T47D (cell line): Measurements from ENCODE around the gene LCK.
A peak's percentile ranks its signal among the peaks of the same experiment; 100 is the strongest.

Source experiments
- DNase-seq, 2 experiments: peaks; one replicate each; pipeline versions ENCODE4 v3.0.0 to v3.0.0-alpha.2; 2011 to 2012; ENCODE audit warnings: low read depth in 1 of 2, low spot score in 1 of 2
- JUND ChIP-seq: IDR thresholded peaks from 2 replicates; pipeline ENCODE4 v1.6.1; 2012; ENCODE audit warnings: low read depth
- in situ Hi-C: cut with HindIII; loops from 2 replicates; pipeline ENCODE4 v1.10.0; 2016; ENCODE audit warnings: low sequenced_read_pairs, low pct_unique_long_range_greater_than_20kb

The LCK gene

DNA sequence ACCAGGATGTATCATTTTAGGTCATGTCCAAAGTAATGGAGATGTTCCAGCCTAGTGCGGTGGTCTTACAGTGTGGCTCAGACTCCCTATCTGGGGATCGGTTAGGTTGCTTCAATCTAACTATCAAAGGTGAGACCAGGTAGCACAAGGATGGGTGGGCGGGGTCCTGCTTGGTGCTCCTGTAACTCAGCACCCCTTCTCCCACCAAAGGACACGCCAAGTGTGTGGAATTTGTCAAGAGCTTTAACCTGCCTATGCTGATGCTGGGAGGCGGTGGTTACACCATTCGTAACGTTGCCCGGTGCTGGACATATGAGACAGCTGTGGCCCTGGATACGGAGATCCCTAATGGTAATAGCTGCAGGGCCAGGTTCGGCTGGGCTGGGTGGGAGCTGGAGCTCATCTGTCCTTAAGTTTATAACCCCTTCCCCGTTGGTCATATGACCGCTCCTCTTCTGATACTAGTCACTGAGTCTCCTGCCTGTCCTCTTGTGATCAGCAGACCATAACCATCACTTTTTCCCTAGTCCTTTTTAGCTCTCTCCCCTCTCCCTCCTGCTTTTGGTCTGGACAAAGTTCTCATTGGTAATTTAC lies 79.6 kb downstream of the LCK start:
- DNase-seq: no peak
- TF ChIP-seq JUND: no peak
- in situ Hi-C loops: no loop called here

DNA sequence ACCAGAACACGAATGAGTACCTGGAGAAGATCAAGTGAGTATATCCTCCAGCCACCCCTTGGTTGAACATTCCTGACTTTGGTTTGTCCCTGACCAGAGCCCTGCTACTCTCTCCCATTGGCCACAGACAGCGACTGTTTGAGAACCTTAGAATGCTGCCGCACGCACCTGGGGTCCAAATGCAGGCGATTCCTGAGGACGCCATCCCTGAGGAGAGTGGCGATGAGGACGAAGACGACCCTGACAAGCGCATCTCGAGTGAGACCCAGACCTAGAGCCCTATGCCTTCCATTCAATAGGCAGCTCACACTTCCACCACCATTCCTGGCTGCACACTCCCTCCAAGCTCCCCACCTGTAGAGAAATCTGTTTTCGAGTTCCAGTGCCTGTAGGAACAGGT lies 80.5 kb downstream of the LCK start:
- TF ChIP-seq JUND: no peak
- DNase-seq: no peak
- in situ Hi-C loops: no loop called here

DNA sequence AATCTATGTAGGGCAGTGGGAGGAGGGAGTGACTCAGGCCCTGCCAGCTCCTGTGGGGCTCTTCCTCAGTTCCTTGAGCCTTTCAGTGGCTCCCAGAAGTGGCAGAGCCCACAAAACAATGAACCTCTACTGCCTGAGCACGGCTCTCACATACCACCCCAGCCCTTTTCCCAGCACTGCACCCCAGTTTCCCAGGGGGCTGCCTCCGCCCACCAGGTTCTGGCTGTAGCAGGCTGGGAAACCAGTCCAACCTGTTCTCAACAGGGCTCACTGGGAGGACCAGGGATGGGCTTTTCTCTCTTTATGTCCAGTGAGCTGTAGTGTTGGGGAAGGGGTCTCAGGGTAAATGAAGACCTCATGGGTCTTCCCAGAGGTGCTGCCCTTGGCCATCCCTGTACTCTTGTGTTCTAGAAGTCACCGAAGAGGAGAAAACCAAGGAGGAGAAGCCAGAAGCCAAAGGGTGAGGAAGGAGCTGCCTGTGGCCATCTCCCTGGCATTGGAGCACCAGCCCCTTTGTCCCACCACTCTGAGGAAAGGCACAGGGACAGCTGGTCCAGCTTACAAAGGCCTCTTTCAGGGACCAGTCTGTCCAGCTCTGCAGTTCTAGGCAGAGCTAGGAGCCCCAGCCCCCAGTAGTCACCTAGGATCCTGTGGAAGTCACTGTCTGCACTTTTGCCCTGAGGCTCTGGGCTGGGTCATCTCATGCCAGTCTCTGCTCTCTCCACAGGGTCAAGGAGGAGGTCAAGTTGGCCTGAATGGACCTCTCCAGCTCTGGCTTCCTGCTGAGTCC lies 81.4 kb downstream of the LCK start:
- TF ChIP-seq JUND: no peak
- peak in 1 of 2 experiments; percentile 38 for DNase-seq
- in situ Hi-C loops: no loop called here

DNA sequence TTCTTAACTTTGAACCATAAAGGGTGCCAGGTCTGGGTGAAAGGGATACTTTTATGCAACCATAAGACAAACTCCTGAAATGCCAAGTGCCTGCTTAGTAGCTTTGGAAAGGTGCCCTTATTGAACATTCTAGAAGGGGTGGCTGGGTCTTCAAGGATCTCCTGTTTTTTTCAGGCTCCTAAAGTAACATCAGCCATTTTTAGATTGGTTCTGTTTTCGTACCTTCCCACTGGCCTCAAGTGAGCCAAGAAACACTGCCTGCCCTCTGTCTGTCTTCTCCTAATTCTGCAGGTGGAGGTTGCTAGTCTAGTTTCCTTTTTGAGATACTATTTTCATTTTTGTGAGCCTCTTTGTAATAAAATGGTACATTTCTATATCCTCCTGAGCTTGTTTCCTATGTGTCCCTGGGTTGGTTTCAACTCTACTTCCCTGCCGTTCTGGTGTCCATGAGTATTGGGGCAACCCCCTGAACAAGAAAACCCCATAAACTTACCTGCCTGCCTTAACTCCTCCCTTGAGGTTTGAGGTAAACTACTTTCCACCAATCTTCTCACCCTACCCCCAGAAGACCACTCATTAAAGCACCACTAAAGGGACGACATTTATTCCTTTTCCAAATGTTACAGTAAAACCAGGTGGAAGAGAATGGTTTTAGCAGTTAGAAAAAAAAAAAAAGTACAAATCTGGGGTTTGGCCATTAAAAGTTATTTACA lies 82.3 kb downstream of the LCK start:
- no peak for DNase-seq
- TF ChIP-seq JUND: no peak
- in situ Hi-C loops: no loop called here

DNA sequence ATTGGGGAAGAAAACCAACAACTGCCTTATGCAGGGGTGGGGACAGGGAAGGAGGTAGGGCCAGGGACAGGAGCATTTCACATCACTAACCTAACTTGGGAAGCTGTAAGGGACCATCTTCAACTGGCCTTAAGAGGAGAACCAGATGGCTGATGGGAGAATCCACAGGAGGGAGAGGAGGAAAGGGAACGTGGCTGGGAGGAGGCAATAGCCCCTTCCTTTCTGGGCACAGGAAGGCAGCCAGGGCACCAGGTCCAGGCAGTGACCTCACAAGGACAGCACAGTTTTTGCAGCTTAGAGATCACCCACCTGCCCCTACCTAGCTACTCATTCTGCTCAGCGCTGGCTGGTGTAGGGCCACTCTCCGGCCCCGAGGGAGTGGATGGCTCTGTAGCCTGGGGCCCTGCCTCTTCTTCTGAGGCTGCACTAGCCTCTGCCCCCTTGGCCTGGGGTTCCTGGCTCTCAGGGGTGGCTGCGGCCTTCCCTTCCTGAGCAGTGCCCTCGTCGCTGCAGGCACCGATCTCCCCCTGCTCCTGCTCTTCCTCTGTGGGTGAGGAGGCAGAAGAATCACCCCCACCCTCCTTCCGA lies 83.3 kb downstream of the LCK start:
- in situ Hi-C loops: no loop called here
- no peak for DNase-seq
- no peak for TF ChIP-seq JUND

DNA sequence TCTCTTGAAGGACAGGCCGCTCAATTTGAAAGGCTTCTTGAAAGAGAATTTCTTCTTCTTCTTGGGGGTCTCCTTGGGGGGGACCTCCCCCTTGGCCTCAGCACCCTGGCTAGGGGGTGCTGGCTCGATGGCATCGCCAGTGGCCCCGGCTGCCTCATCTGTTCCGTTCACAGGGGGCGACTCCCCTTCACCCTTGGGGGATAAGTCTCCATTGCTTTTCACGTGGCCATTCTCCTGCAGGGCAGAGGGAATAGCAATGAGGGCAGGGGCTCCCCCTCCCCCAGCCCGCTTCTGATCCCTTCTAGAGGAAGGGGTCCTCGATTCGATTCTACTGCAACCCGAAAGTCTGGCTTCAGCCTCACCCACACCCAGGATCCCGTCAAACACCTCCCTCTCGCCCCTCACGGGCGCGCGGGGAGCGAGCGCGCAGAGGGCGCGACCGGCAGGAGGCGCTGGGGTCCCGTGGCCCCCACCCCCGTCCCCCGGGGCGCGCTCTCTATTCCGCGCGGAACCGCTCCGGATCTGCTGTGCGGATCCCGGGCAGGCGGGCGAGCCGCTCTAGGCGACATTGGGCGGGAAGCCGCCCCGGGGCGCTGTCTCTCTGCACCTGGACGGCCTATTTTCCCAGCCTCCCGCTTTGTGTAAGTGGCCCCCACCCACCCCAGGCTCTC lies 83.9 kb downstream of the LCK start:
- no peak for TF ChIP-seq JUND
- in situ Hi-C loops: no loop called here
- DNase-seq: peak in 1 of 2 experiments; percentile 41

DNA sequence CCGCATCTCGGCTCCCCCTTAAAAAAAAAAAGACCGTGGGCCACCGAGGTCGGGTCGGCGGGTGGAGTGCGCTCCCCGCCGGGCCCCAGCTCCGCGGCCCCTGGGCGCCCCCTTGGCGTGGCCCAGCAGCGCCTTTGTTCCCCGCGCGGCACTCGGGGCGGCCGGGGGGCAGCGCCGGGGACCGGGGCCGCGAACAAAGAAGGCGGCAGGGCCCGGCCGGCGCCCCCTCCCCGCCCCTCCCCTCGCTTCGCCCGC lies 84.4 kb downstream of the LCK start:
- no peak for DNase-seq
- TF ChIP-seq JUND: no peak
- in situ Hi-C loops: no loop called here
